HEK293T (cell line): Measurements from ENCODE around the gene CXCL10.
"Not testable (repeated sequence)": the region's sequence is repeated elsewhere in the genome, so short reads cannot be mapped to it uniquely, and the experiment has no call there.

Source experiments
- CTCF ChIA-PET: fragments of 350-600 bp; formaldehyde crosslinking; extraction: SDS; loops from one replicate; lab custom pipeline; 2021; ENCODE audit warnings: antibody characterized with exemption, inconsistent platforms; lab: Yijun Ruan, JAX
- POLR2A ChIA-PET: fragments of 350-600 bp; formaldehyde crosslinking; extraction: SDS; loops from one replicate; lab custom pipeline; 2020; ENCODE audit warnings: antibody characterized with exemption, inconsistent platforms; lab: Yijun Ruan, JAX
- DNase-seq: peaks from one replicate; pipeline ENCODE4 v3.0.0; 2012; ENCODE audit warnings: mixed read lengths; ENCODE audit errors: extremely low spot score
- ARNT ChIP-seq: fragments of 450-650 bp; IDR thresholded peaks from 2 replicates; pipeline ENCODE4 v1.6.1; 2017; ENCODE audit warnings: mild to moderate bottlenecking
- BHLHE40 ChIP-seq: fragments of 450-650 bp; IDR thresholded peaks from 2 replicates; pipeline ENCODE4 v1.6.1; 2016; ENCODE audit warnings: mild to moderate bottlenecking, moderate library complexity, borderline replicate concordance
- CTBP1 ChIP-seq: fragments of 450-650 bp; IDR thresholded peaks from 2 replicates; pipeline ENCODE4 v1.6.1; 2016; ENCODE audit warnings: borderline replicate concordance
- ELF4 ChIP-seq: fragments of 450-650 bp; IDR thresholded peaks from 2 replicates; pipeline ENCODE4 v1.6.1; 2017; ENCODE audit warnings: antibody characterized with exemption
- FOXA1 ChIP-seq: fragments of 450-650 bp; IDR thresholded peaks from 2 replicates; pipeline ENCODE4 v1.6.1; 2016; ENCODE audit warnings: mild to moderate bottlenecking
- FOXK2 ChIP-seq: fragments of 450-650 bp; IDR thresholded peaks from 2 replicates; pipeline ENCODE4 v1.6.1; 2016; ENCODE audit warnings: mild to moderate bottlenecking
- FOXM1 ChIP-seq: fragments of 450-650 bp; IDR thresholded peaks from 2 replicates; pipeline ENCODE4 v1.6.1; 2017; ENCODE audit warnings: mild to moderate bottlenecking, borderline replicate concordance
- HDGF ChIP-seq: fragments of 450-650 bp; IDR thresholded peaks from 2 replicates; pipeline ENCODE4 v1.6.1; 2017; ENCODE audit warnings: antibody characterized with exemption, borderline replicate concordance
- L3MBTL2 ChIP-seq: fragments of 450-650 bp; conservative IDR thresholded peaks from 2 replicates; pipeline ENCODE4 v1.6.1; 2016; ENCODE audit warnings: mild to moderate bottlenecking
- LEF1 ChIP-seq: fragments of 450-650 bp; IDR thresholded peaks from 2 replicates; pipeline ENCODE4 v1.6.1; 2017; ENCODE audit warnings: mild to moderate bottlenecking, borderline replicate concordance
- NFRKB ChIP-seq: fragments of 450-650 bp; IDR thresholded peaks from 2 replicates; pipeline ENCODE4 v1.6.1; 2016; ENCODE audit warnings: mild to moderate bottlenecking, moderate library complexity
- SP1 ChIP-seq: fragments of 450-650 bp; IDR thresholded peaks from 2 replicates; pipeline ENCODE4 v1.6.1; 2017
- SUZ12 ChIP-seq: fragments of 450-650 bp; IDR thresholded peaks from 2 replicates; pipeline ENCODE4 v1.6.1; 2016; ENCODE audit warnings: mild to moderate bottlenecking
- TARDBP ChIP-seq: fragments of 450-650 bp; IDR thresholded peaks from 2 replicates; pipeline ENCODE4 v1.6.1; 2016
- ZNF384 ChIP-seq: fragments of 450-650 bp; IDR thresholded peaks from 2 replicates; pipeline ENCODE4 v1.6.1; 2016
- TF ChIP-seq, protein P1 (sequence below): fragments of 450-650 bp; IDR thresholded peaks from 2 replicates; pipeline ENCODE4 v1.6.1; 2016

CXCL10 gene

DNA sequence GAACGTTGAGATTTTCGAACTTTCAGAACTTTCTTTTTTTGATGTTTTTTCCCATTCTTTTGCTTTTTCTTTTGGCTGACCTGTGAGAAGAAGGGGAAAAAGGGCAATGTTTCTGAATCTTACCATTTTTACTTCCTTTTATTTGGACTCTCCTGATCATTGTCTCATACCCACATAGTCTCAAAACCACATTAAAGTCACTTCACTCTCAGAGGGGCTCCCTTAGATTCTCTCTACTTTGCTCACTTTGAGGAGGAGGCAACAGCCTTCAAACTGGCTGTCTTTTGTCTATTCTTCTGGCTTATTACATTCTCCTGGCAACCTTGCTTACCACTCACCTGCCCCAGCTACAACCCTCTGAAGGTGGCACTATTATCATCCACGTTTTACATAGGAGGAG, 19.7 kb downstream of the CXCL10 start:
- no peak for DNase-seq
- ChIA-PET CTCF (no interaction called here), POLR2A (no interaction called here)
- TF ChIP-seq NFRKB (no peak), ZNF384 (no peak)

DNA sequence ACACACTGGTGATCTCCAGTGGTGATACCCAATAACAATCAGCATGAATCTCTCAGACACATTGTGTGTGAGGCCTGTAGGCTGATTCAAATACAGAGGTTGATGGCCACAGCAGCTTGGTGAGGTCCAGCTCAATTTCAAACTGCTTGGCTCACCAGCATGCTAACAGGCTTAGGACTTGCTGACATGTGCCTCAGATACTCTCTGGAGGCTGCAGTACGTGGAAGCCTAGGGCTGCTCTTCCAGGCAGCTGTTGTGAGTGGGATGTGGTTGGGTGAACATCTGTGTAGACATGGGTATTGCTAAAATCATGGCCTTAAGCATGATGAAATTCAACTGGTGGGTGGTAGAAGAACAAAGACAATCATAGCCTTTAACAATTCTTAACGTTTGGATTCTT, 20.3 kb downstream of the CXCL10 start:
- POLR2A ChIA-PET = no interaction called here
- TF ChIP-seq, protein P1, sequence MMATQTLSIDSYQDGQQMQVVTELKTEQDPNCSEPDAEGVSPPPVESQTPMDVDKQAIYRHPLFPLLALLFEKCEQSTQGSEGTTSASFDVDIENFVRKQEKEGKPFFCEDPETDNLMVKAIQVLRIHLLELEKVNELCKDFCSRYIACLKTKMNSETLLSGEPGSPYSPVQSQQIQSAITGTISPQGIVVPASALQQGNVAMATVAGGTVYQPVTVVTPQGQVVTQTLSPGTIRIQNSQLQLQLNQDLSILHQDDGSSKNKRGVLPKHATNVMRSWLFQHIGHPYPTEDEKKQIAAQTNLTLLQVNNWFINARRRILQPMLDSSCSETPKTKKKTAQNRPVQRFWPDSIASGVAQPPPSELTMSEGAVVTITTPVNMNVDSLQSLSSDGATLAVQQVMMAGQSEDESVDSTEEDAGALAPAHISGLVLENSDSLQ = no peak
- TF ChIP-seq NFRKB = no peak
- TF ChIP-seq ELF4 = no peak
- TF ChIP-seq FOXM1 = no peak
- no peak for TF ChIP-seq CTBP1
- TF ChIP-seq L3MBTL2 = no peak
- TF ChIP-seq ARNT = no peak
- TF ChIP-seq SUZ12 = no peak
- TF ChIP-seq ZNF384 = no peak
- DNase-seq = no peak
- CTCF ChIA-PET = no interaction called here

DNA sequence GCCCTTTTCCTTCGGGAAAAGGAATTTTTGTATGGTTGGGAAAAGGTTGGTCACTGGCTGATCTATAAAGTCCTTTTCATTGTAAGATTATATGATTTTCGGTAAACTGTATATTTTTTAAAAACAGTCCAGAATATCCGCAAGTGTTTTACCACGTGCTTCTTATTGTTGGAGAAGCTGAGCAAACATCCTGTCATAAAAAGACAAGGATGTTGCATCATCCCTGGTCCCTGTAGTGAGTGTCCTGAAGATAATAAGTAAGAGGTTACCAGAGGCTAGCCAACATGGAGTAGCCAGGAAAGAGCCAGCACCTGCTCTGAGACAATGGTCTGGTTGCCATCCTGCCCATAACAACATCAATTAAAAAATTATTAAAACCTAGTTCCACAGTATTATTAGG, 21.1 kb downstream of the CXCL10 start:
- DNase-seq = no peak
- ChIA-PET POLR2A (no interaction called here), CTCF (no interaction called here)
- TF ChIP-seq ARNT = no peak
- TF ChIP-seq ELF4 = no peak
- no peak for TF ChIP-seq ZNF384
- TF ChIP-seq FOXK2 = no peak
- TF ChIP-seq, protein P1 = no peak
- no peak for TF ChIP-seq HDGF
- no peak for TF ChIP-seq BHLHE40
- no peak for TF ChIP-seq SP1
- no peak for TF ChIP-seq FOXM1
- TF ChIP-seq CTBP1 = no peak
- TF ChIP-seq L3MBTL2 = no peak
- TF ChIP-seq LEF1 = no peak
- no peak for TF ChIP-seq NFRKB
- no peak for TF ChIP-seq TARDBP
- no peak for TF ChIP-seq SUZ12
- no peak for TF ChIP-seq FOXA1

DNA sequence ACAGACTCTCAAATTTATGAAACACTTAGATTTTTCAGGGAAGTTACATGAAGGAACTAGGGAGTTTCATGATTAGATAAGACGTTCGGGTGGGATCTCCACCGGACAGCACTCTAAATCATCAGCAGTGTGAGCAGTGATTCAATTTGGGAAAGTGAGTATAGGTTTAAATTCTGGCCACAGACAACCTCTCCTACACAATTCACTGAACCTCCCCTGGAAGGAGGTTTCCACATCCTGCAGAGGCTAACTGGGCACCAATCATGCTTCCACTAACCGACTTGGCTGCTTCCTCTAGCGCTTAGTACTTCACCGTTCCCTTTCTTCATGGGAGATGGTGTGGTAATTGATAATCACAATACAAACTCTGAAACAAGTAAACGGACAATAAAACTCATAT, 21.6 kb downstream of the CXCL10 start:
- DNase-seq = no peak
- CTCF ChIA-PET = no interaction called here
- no peak for TF ChIP-seq HDGF
- TF ChIP-seq ELF4 = no peak
- TF ChIP-seq FOXA1 = no peak
- TF ChIP-seq LEF1 = no peak
- TF ChIP-seq L3MBTL2 = no peak
- TF ChIP-seq FOXK2 = no peak
- TF ChIP-seq, protein P1 = no peak
- no peak for TF ChIP-seq SP1
- no peak for TF ChIP-seq FOXM1
- TF ChIP-seq TARDBP = no peak
- TF ChIP-seq SUZ12 = no peak
- TF ChIP-seq NFRKB = no peak
- no peak for TF ChIP-seq ARNT
- no peak for TF ChIP-seq BHLHE40
- no peak for TF ChIP-seq CTBP1
- POLR2A ChIA-PET = no interaction called here

DNA sequence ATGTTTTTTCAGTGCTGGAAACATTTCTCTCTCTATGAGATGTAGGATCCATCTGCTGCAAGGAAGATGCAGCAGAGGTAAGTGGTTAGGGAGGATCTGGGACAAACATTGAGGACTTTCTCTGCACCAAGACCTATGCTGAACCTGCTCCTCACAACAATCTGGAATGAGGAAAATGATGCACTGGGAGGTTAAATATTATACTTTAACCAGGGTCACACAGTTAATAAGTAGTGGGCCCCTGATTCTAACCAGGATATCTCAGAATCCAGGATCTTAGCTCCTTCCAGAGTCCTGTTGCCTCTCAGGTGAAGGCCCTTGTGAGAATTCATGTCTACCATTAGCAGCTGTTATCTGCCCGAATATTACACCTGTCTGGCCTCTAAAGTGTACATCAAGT, 23.0 kb downstream of the CXCL10 start:
- CTCF ChIA-PET = no interaction called here

DNA sequence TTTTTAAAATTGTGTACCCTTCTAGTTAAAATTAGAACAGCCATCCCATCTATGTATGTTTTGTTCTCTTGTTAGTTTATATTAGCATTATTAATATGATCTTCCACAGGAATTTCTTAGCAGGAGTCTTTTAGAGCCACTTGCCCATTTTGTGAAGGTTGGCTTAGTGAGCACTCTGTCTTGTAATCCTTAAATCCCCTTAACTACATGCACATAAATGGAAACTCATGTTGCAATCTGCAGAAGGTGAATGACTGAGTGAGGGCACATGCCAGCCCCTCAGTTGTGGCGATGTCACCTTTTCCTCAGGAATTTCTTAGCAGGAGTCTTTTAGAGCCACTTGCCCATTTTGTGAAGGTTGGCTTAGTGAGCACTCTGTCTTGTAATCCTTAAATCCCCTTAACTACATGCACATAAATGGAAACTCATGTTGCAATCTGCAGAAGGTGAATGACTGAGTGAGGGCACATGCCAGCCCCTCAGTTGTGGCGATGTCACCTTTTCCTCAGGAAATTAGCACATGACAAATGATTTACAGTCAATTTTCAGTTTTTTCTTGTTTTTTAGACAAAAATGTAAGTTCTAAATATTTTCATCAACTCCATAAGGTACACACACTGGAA, 24.7 kb downstream of the CXCL10 start:
- DNase-seq, CTCF ChIA-PET, POLR2A ChIA-PET: not testable (repeated sequence)

More for the DNA sequence above, 23.0 kb downstream of the CXCL10 start:
- DNase-seq = no peak
- TF ChIP-seq L3MBTL2 = no peak
- TF ChIP-seq SUZ12 = no peak
- TF ChIP-seq NFRKB = no peak
- no peak for TF ChIP-seq FOXA1
- no peak for TF ChIP-seq ZNF384
- TF ChIP-seq ARNT = no peak
- POLR2A ChIA-PET = no interaction called here

DNA sequence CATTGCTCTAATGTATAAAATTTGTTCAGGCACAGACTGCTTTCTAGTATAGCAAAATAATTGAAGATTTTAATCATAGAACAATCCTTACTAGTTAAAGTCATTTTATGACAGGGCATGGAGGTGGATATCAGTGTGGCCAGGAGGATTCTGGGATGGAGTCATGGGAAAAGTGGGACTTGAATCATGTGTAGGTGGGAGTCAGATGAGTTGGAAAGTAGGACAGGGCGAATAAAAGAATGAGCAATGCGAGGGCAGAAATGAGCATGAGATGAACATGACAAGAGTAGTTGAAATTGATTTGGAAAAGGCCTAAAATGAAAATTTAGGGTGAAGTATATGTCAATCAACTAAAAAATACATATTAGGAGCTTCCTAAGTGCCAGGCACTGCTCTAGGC, 25.4 kb downstream of the CXCL10 start:
- no peak for DNase-seq
- ChIA-PET POLR2A (interaction anchor here (1.2 kb wide), 1 partner anchor 150 kb away, joined by 3 read pairs; the partner anchor contains the start of gene NUP54), CTCF (interaction anchor here (0.7 kb wide), 1 partner anchor 82 kb away, joined by 3 read pairs; no protein-coding TSS in a partner anchor)
- no peak for TF ChIP-seq CTBP1
- no peak for TF ChIP-seq L3MBTL2
- TF ChIP-seq LEF1 = no peak
- TF ChIP-seq SP1 = no peak
- TF ChIP-seq, protein P1 = no peak
- no peak for TF ChIP-seq ARNT
- TF ChIP-seq ZNF384 = no peak
- TF ChIP-seq FOXM1 = no peak
- no peak for TF ChIP-seq BHLHE40
- no peak for TF ChIP-seq ELF4
